Raji (cell line): ENCODE data around the gene RER1.

Source experiments
- POLR2A ChIP-seq: IDR thresholded peaks from 2 replicates; pipeline ENCODE4 v1.6.1; 2011; ENCODE audit warnings: low read depth, low read length, control low read depth; ENCODE audit not compliant: insufficient read depth

Gene RER1

DNA sequence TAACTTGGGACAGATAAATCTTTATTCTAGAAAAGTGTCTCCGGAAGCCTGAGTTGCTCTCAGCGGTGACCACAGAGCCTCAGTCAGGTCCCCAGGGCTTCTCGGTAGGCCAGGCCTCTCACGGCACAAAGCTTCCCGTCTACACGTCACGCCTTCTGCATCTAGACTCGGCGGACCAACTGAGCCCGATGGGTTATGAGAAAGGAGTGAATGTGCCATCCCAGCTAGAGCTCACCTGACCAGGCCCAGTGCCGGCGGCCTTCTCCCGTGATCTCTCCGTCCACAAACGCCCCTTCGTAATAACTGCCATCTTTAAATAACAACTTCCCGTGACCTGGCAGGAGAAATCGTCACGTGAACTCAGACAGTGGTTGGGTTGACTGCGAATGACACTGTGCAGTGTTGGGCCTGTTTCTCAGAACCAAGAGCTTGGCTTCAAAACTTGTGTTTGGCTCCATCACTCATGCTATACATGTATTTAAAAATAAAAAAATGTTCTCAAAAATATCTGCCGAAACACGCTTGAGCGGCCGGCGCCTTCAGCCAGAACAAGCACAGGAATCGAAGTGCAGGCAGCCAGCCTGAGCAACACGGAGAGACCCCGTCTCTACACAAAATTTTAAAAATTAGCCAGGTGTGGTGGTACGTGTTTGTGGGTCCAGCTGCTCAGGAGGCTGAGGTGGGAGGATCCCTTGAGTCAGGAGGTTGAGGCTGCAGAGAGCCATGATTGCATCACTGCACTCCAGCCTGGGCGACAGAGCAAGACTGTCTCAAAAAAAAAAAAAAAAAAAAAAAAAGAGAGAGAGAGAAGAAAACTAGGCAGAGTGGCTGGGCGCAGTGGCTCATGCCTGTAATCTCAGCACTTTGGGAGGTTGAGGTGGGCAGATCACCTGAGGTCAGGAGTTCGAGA lies 3.4 kb upstream of the RER1 start:
- TF ChIP-seq POLR2A: no peak

DNA sequence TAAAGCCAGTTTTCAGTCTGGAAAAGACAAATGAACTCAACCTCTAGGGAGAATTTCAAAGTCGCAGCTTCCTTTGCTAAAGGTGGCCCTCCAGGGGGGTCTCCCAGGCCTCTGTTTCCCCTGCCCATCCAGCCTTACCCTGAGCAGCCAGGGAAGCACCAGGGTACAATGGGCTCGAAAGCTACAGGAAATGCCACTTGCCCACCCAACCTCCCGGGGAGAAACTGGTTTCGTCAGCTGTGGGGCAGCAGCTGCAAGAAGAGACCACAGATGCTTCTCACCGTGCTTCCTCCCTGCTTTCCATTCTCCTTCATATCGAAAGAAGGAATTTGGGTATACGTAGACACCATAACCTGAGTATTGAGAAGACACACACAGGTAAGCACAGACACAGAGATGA lies 2.0 kb upstream of the RER1 start:
- TF ChIP-seq POLR2A: no peak

DNA sequence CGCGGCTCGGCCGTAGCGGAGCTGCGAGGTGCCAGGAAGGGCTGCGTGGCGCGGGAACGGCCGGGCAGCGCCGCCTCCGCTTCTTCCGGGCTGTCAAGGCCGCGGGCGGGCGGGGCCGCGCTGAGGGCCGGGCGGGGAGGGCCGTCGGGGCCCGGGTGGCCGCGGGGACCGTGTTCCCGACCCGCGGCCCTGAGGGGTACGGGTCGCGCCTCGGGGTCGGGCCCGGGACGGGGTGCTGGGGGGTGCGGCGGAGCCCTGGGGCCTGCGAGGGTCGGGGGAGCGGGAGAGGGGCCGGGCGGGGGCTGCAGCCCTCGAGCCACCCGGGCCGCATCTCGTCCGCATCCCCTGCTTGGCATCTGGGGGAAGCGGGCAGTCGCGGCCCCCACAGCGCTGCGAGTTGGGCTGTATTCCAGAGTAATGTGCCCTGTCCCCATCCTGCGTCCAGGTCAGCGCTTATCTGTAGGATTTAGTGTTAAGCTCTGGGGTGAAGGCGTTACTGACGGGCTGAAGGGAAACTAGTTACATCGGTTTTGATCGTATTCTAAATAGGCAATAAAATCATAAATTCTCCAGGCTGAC lies 379 bp downstream of the RER1 start:
- no peak for TF ChIP-seq POLR2A

DNA sequence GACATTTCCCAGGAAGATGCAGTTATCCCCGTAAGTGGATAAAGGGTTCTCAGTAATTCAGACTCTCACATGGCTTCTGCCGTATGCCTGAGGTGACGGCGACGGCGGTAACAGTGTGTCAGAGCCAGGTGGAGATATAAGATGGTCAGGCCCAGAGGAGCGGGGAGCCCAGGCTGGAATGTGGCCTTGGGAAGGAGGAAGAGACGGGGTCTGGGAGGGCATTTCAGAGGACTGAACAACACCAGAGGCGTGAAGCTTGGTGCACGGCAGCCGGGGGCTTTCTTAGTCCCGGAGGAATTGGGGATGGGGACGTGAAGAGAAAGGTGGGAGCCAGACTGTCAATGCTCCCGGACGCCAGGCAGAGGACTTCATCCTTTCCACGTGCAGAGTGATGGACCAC lies 1.0 kb downstream of the RER1 start:
- no peak; the same call in 1 of the 2 replicates for TF ChIP-seq POLR2A

GRCh38 chr1:2393471-2393877 lies 1.8 kb downstream of the RER1 start:
- TF ChIP-seq POLR2A: no peak

- no peak for TF ChIP-seq POLR2A
These were observed 2.6 kb downstream of the RER1 start for GRCh38 chr1:2394220-2394619.

DNA sequence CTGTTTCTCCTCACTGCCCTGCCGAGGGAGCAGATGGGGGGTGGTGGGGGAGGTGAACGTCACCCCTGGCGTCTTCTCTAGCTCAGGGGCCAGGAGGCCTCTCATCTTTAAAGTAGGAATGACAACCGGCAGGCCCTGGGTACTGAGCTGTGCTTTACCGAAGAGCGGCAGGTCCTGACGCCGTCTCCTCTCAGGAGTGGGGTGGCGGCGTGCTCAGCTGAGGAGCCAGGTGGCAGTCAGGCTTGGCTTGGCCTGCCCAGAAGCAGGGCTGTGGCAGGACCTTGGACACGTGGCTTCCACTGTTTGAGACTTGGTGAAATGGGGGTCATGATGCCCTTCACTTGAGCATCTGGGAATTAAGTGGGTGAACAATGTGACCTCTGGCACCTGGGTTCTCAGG lies 3.1 kb downstream of the RER1 start:
- TF ChIP-seq POLR2A: no peak

- TF ChIP-seq POLR2A: no peak
These were observed 3.6 kb downstream of the RER1 start for GRCh38 chr1:2395245-2395644.

DNA sequence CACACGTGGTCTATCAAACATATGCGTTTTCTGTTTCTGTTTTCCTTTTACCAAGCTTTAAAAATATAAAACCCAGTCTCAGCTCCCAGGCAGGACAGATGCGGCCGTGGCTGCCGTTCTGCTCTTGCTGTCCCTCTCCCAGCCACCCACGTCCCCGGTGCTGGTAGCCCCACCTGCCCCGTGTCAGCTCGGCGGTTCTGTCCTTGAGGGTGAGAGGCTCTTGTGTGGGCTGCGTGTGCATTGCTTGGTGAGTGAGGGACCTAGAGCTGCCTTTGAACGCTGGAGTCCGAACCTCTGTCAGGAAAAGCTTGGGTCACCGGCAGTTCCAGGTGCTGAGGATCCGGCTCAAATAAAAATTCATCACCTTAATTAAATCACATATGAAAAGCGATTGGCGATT lies 4.4 kb downstream of the RER1 start:
- no peak for TF ChIP-seq POLR2A

DNA sequence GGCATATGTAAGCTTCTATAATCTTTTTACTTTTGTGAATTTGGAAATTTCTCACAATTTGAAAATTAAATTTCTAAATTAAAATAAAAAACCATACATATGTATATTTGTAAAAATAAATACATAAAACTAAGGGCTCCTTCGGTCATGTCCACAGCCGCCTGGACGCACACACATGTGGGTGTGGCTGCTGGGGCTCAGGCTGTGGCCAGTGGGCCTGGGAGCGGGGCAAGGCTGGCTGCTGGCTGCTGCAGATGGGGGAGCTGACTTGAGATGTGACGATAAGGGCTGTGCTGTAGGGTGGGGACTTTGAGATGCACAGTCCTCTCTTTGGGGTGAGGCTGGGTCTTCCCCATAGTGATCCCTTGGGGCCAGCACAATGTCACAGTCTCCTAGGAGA lies 4.8 kb downstream of the RER1 start:
- TF ChIP-seq POLR2A: no peak

- TF ChIP-seq POLR2A: no peak
These were observed 5.5 kb downstream of the RER1 start for GRCh38 chr1:2397007-2397679.

DNA sequence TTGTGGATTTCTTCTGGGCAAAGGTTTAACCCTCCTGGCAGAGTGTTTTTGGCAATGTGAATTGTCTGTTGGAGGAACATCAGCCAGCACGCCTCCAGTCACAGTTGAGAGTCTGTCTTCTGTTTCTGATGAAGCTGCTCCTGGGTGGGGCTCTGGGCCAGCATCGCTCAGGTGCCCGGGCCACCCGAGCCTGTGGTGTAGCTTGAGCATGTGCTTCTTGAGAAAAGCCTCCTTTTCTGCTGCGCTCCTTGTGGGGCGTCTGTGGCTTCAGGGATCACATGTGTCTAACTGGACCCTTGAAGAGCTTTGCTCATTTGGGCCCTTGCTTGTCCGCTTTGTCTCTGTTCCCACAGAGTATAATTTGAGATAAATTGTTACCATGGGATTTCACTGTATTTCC lies 7.2 kb downstream of the RER1 start:
- TF ChIP-seq POLR2A: no peak

DNA sequence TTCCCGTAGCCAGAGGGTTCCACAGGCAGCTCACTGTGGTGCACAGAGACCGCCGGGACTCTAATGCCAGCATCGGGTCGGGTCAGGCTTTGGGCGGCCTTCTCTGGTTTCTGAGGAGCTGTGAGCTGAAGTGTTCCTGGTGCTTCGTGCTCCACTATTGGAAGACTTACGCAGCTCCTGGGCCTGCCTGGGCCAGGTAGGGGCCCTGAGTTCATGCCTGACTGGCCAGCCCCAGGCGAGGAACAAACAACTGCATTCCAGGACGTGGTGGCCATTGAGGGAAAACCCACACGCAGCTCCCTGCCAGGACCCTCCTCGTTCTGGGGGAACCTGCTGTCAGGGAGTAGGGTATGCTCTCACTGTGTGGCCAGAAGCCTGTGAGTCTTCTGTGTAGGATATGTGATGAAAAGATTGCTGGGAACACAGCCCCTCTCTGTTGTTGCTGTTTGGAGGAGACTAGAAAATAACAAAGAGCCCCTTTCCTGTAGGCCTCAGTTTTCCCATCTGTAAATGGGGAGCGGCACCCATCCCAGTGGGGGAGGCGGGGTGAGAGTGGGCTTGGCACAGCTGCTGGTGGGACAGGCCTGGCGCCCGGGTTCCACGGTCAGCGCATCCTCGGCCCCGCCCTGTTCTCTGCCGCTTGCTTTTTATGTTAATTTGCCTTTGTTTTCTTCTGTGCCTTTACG lies 8.4 kb downstream of the RER1 start:
- TF ChIP-seq POLR2A: no peak

- TF ChIP-seq POLR2A: no peak
These were observed 8.9 kb downstream of the RER1 start for GRCh38 chr1:2400576-2400909.

- TF ChIP-seq POLR2A: no peak
These were observed 9.5 kb downstream of the RER1 start for GRCh38 chr1:2400950-2401649.
